GM18519 (cell line): Measurements from ENCODE around the gene SCYGR8.
"Not testable (repeated sequence)": the region's sequence is repeated elsewhere in the genome, so short reads cannot be mapped to it uniquely, and the experiment has no call there.

Experiments used
- ATAC-seq: cut with Tn5 transposase; IDR thresholded peaks from one replicate; pipeline ENCODE4 v1.9.1; 2021; ENCODE audit warnings: mild to moderate bottlenecking, moderate library complexity; ENCODE audit not compliant: unreplicated experiment, low FRiP score

Gene SCYGR8

GRCh38 chr2:227745594-227745993, at the start of gene SCYGR8:
Gene SCYGR8, plus strand, starts transcription at chr2:227745894. Its CDS starts 0 bp downstream, at chr2:227745894.
- no peak for ATAC-seq

- no peak for ATAC-seq
These were observed 48.6 kb upstream of the SCYGR8 start for GRCh38 chr2:227696990-227697679.

DNA sequence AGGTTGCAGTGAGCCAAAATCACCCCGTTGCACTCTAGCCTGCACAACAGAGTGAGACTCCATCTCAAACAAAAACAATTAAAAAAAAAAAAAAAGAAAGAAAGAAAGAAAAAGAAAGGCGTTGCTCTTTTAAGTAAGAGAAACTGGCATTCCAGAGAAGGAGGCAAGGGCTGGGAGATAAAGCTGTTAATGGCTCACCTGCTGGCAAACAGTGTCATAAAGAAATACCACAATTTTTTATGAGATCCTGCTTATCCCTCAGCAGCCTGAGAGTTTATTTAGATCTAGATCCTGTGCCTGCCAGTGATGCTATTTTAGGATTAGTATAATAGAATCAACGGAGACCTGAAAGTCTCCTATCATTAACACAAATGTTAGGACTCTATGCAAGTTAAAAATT, 44.1 kb upstream of the SCYGR8 start:
- no peak for ATAC-seq

- no peak for ATAC-seq
These were observed 42.4 kb upstream of the SCYGR8 start for GRCh38 chr2:227703280-227703732.

DNA sequence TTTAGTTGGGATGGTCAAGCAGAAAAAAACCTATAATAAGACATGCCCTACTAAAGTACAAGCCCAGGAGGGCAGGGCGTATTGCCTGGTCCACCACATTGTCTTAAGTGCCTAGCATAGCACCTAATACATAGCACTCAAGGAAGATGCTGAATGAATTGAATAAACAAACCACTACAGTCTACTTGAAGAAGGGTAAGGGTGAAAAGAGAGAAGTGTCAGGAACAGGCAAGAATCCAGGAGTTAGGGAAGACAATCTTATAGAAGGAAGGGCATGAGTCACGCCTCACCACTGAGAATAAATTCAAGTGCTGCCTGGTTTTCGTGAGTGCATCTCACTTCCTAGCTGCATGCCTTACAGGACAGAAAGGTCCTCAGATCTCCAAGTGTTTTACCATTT, 41.7 kb upstream of the SCYGR8 start:
- no peak for ATAC-seq

DNA sequence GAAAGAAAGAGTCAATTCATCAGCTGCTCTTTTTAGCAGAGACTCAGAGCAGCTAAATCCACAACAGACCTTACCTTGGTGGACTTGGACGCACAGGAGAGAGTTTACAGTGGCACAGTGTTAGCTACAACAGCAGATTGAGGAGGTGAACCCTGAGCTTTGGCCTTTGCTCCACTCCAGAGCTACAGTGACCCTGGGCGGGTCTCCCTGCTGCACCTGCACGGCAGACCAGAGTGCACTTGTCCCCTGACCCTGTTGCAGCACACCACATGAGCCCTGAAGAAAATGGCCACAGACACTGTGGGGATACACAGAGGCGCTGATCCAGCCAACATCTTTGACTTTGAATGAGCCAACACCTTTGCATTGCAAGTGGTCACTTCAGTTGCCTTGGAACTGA, 38.8 kb upstream of the SCYGR8 start:
- no peak for ATAC-seq

DNA sequence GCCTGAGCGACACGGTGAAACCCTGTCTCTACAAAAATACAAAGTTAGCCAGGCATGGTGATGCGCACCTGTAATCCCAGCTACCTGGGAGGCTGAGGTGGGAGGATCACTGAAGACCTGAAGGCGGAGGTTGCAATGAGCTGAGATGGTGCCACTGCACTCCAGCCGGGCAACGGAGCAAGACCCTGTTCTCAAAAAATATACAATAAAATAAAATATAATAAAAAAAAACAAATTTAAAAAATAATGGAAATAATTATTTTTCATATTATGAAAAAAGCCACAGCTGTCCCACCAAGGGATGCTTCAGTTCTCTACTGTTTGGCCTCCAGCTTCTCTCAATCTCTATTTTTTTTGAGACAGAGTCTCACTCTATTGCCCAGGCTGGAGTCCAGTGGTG, 38.3 kb upstream of the SCYGR8 start:
- no peak for ATAC-seq

GRCh38 chr2:227710986-227711385, 34.7 kb upstream of the SCYGR8 start:
- no peak for ATAC-seq

- no peak for ATAC-seq
These were observed 32.4 kb upstream of the SCYGR8 start for GRCh38 chr2:227713291-227713690.

DNA sequence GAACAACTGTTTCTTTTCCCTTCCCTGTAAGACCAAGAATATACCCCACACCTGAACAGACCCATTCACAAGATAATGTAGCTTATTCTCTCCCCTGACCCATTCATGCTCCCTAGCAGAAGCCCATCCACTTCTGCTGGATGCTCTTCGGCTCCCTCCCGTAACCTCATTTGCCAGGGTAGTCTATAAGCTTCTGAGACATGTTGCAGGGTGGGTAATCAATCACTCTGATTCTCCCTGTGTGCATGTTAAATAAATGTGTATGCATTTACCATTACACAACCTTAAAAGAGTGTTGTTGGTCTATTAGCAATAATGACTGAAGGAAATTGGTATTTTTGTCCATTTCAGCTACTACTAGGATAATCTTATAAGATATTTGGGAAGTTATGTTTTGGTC, 29.2 kb upstream of the SCYGR8 start:
- no peak for ATAC-seq

DNA sequence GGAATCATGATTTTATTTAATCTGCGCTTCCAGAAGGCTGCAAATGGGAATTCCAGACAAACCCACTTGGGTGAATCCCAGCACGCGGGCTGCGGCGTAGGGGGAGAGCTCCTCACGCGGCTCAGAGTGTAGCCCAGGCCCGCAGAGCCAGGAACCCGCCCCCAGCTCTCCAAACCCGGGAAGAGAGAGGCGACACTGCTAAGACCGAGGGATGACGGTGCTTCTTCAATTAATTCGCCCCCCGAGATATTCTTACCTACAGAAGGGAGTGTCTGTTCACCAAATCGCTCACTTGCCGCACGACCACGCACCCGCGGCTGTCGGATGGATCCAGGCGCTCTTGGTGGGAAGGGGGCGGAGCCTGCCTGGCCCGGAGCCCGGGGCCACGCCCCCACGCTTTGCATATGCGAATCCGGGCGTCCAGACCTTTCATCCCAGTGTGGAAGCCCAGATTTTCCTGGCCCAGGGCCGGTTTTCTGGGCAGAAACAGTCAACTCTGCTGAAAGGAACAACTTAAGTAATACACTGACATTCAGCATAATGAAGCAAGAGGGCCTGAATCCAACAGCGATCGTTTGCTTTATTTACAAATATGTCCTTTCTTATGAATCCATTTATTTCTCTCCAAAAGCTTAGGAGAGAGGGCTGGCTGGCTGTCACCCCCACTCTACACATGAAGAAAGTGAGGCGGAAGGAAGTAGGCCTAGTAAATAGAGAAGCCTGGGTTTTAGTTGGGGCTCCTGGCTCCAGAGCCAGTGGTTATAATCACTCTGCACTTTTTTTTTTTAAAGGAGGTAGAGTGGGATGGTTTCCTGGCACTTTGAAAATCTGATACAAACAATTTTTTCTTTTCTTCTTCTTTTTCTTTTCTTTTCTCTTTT, 27.8 kb upstream of the SCYGR8 start, which contains the start of gene SLC19A3:
TSS of gene SLC19A3 (minus strand) at position 342 of the 881 bp plus-strand sequence. CDS start 15,710 bp downstream, outside the sequence.
- ATAC-seq = no peak

GRCh38 chr2:227719641-227720040, 26.1 kb upstream of the SCYGR8 start:
- no peak for ATAC-seq

DNA sequence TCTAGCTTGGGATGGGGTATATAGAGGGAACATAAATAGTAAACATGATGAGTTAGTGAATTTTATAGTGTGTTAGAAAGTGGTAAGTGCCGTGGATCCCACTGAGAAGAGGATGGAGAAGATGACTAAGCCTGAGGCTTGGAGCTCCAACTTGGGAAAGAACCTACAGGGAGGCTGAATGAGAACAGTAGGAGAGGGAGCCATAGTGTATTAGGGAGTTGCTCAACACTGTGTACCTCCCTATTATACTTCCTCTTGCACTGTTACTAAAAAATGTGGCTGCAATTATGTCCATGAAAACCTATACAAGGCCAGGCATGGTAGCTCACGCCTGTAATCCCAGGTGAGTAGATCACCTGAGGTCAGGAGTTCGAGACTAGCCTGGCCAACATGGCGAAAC, 25.0 kb upstream of the SCYGR8 start:
- no peak for ATAC-seq

GRCh38 chr2:227722821-227723220, 22.9 kb upstream of the SCYGR8 start:
- ATAC-seq = not testable (repeated sequence)

- no peak for ATAC-seq
These were observed 21.2 kb upstream of the SCYGR8 start, which contains the start of gene SCYGR6 for GRCh38 chr2:227724394-227725039. Gene SCYGR6, minus strand, starts transcription at chr2:227724757. Its CDS starts 0 bp downstream, at chr2:227724757.

- ATAC-seq = no peak
These were observed 17.7 kb upstream of the SCYGR8 start, which contains the start of gene SCYGR7 for GRCh38 chr2:227728035-227728434. Gene SCYGR7, plus strand, starts transcription at chr2:227728335. Its CDS starts 0 bp downstream, at chr2:227728335.

GRCh38 chr2:227739351-227739750, 6.3 kb upstream of the SCYGR8 start:
- ATAC-seq = no peak

- not testable (repeated sequence) for ATAC-seq
These were observed 5.0 kb upstream of the SCYGR8 start for GRCh38 chr2:227740705-227741104.

DNA sequence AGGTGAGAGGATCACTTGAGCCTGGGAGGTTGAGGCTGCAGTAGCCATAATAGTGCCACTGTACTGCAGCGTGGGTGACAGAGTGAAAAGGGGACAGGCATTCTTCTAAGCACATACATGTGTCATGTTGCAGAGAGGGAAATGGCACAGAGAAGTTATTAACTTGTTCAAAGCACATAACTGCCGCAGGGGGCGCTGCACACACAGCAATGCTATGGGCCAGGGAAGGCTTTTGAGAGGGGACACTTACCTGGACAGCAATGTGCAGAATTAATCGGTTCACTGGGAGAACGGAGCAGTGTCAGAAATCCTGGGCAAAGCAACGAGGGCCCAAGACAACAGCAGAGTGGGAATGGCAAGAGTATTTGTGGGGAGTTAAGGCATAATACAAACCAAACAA, 2.4 kb downstream of the SCYGR8 start:
- no peak for ATAC-seq

DNA sequence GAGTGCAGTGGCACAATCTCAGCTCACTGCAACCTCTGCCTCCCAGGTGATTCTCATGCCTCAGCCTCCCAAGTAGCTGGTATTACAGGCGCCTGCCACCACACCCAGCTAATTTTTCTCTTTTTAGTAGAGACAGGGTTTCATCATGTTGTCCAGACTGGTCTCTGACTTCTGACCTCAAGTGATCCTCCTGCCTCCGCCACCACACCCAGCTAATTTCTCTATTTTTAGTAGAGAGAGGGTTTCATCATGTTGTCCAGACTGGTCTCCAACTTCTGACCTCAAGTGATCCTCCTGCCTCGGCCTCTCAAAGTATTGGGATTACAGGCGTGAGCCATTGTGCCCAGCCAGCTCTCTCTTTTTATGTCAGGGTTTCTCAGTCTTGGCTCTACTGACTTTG, 10.6 kb downstream of the SCYGR8 start:
- ATAC-seq = not testable (repeated sequence)
